GM04504 (cell line): ENCODE measurements around the gene CAMK2A.

Experiments used
- DNase-seq: peaks from one replicate; pipeline ENCODE4 v3.0.0-alpha.2; 2012; ENCODE audit warnings: low read depth

Gene CAMK2A

GRCh38 chr5:150289551-150290390 is at the start of gene CAMK2A:
TSS of gene CAMK2A (minus strand) at chr5:150289773. CDS start at chr5:150289625, 148 bp downstream.
- DNase-seq: no peak

DNA sequence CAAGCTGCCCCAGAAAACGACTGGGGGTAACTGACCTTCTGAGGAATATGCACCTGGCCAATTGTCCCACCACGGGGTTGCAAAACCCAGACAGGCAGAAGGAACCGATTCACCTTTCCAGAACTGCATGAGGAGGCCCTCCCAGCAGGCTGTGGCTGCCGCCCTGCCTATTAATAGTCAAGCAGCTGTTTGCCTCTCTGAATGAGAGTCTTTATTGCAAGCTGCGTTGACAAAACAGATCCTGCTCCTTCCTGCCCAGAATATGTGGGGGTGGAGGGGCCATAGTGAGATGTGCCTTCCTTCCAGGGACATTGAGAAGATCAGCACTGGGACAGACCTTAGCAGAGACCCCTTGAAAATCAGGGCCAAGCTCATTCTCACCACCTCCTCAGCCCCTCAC is 49.6 kb upstream of the CAMK2A start:
- no peak for DNase-seq

DNA sequence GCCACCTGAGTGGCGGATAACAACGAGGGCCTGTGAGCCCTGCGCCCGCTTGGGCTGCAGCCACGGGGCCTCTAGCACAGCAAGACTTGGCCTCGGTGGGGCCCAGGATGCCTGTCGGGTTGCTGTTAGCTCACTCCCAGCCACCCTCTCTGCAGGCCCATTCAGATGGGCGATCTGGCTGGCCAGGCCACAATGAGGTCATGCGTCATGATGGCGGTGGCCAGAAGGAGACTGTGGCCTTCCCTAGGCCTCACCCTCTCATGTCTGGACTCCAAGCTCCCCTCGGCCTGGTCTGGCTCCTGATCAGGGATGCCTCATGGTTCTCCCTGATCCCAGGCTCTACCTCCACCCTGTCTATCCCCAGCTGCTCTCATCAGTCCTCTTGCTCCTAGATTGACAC is 49.0 kb upstream of the CAMK2A start:
- DNase-seq: no peak

DNA sequence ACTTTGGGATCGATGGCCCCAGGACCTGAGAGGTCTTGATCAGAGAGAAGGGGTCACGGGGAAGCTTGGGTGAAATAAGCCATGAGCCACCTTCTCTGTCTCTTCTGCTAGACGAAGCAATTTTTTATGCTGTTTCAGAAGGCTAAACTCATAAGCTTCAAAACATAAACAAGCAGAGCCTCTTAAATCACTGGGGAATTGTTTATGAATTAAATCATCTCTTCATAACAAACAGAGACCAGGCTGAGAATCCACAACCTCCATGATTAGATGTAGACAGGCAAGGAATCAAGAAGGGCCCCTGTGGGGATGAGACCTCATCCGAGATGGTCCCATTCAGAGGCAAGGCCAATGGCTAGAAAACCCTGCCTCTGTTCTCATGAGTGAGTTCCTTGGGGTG is 46.2 kb upstream of the CAMK2A start:
- DNase-seq: no peak

GRCh38 chr5:150333400-150333799 is 43.8 kb upstream of the CAMK2A start:
- no peak for DNase-seq

GRCh38 chr5:150329881-150330876 is 40.6 kb upstream of the CAMK2A start:
- no peak for DNase-seq

- DNase-seq: no peak
Observed at GRCh38 chr5:150329038-150329437, 39.5 kb upstream of the CAMK2A start.

GRCh38 chr5:150328515-150328914 is 38.9 kb upstream of the CAMK2A start:
- no peak for DNase-seq

- no peak for DNase-seq
Observed at GRCh38 chr5:150327139-150327538, 37.6 kb upstream of the CAMK2A start.

DNA sequence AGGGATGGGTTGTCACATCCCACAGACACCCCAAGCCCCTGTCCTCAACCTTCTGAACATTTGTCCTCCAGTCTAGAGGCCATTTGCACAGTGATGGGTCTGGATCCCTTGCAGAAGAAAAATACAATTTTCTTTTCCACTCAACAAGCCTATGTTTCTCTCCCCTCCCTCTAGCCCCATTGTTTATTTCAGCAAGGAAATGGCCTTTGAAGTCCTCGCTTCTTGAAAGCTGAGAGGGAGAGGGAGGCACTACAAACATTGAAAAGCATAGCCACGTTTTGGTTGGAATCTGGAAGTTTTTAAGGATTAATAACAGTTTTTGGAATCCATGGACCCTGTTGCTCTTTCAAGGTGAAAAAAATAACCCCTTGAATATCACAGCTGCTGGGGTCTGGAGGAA is 37.1 kb upstream of the CAMK2A start:
- DNase-seq: no peak

DNA sequence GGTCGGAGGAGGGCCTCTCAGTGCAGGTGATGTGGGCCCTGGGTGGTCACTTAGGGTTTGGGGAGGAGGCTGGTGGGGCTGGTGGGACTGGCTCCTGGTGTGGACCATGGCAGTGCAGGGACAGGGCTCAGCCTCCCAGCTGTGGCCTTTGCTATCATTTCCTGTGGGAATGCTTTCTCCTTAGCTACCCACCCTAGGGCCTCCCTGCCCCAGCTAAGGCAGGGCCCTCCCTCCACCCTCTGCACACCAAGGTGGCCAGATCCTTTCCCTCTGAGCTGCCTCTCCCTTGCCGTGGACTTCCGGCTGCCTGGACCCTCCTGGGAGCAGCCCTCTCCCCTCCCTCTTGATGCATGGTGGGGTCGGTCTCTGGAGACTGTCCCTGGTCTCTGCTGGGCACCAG is 35.9 kb upstream of the CAMK2A start:
- no peak for DNase-seq

- DNase-seq: no peak
Observed at GRCh38 chr5:150323819-150324218, 34.2 kb upstream of the CAMK2A start.

DNA sequence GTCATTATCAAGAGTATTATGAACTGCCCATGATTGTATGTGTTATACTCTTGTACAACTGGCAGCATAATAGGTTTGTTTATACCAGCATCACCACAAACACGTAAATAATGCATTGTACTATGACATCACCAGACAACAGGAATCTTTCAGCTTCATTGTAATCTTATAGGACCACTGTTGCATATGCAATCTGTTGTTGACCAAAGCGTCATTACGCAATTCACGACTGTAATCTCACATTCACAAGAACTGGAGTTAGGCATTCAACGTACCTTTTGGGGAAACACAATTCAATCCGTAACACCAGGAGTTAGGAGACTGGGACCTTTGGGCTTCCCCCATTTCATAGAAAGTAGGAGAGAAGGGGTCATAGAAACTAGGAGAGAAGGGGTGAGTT is 33.5 kb upstream of the CAMK2A start:
- no peak for DNase-seq

DNA sequence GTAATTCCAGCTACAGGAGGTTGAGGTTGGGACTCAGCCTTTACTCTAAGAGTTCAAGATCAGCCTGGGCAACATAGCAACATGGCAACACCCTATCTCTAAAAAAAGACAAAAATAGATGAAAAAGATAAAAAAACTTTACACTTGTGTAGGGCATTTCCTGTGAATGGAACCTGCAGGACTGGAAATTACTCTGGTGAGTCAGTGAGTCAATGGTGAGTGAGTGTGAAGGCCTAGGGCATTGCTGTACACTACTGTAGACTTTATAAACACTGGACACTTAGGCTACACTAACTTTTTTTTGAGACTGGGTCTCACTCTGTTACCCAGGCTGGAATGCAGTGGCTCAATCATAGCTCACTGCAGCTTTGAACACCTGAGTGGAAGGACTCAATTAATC is 32.6 kb upstream of the CAMK2A start:
- no peak for DNase-seq

GRCh38 chr5:150321784-150322183 is 32.2 kb upstream of the CAMK2A start:
- no peak for DNase-seq

GRCh38 chr5:150321211-150321610 is 31.6 kb upstream of the CAMK2A start:
- DNase-seq: no peak

DNA sequence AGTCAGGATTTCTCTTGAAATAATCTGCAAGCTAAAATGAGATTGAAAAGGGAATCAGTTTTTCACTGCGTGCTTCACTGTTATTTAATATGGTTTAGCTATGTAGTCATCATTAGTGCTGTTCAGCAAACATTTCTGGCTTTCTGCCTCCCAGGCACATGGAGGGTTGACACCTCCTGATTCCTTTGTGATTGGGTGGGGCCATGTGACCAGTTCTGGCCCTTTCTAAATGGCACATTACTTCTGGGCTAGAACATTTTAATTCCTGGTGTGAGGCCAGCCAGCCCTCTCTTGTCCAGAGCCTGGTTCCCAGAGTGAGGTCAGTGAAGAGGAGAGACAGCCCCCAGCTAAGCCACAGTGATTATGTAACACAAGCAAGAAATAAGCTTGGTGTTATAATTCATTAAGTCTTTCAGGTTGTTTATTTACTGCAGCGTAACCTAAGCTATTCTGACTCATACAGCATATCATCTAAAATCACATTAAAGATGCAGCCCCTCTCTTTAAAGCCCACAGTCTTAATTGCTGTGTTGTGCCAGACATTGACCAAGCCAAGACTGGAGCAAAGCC is 30.6 kb upstream of the CAMK2A start:
- DNase-seq: peak; percentile 97

- no peak for DNase-seq
Observed at GRCh38 chr5:150319484-150319790, 29.9 kb upstream of the CAMK2A start.

- no peak for DNase-seq
Observed at GRCh38 chr5:150318613-150319483, 29.3 kb upstream of the CAMK2A start.

- peak; percentile 83 for DNase-seq
Observed at GRCh38 chr5:150317048-150318003, 27.8 kb upstream of the CAMK2A start.

- DNase-seq: no peak
Observed at GRCh38 chr5:150316320-150316719, 26.7 kb upstream of the CAMK2A start.
